K562 (cell line): ENCODE data around the gene PRMT6. TPM values are rescaled to one million over a fixed set of nuclear protein-coding genes. Genes with fewer than 3 reads are reported as not detected.

Source experiments
- ATAC-seq: fragments of 200-7000 bp; cut with Tn5 transposase; 3 replicates; pipeline ENCODE4 v1.9.1; 2020; ENCODE audit warnings: moderate library complexity
- BruUV-seq: library from RNA; stranded (reverse); fragments of 400-500 nt; replicated peaks from 2 replicates; lab custom pipeline; 2021; lab: Mats Ljungman, UMichigan
- CTCF ChIA-PET: fragments of 300-600 bp; formaldehyde crosslinking; extraction: SDS; loops from one replicate; lab custom pipeline; 2021; ENCODE audit warnings: low intra/inter-chr PET ratio; lab: Yijun Ruan, JAX
- POLR2A ChIA-PET: fragments of 300-600, 350-650 bp; sonication (Branson Sonifier 250); formaldehyde crosslinking; extraction: SDS; loops from one replicate; lab custom pipeline; 2021; ENCODE audit warnings: antibody characterized with exemption, inconsistent platforms; lab: Yijun Ruan, JAX
- DNase-seq, 4 experiments: peaks; one replicate each; pipeline versions ENCODE4 v3.0.0 to v3.0.0-alpha.2; 2011 to 2018; ENCODE audit warnings: low spot score in 3 of 4, mixed read lengths in 3 of 4; ENCODE audit errors: extremely low read depth in 1 of 4
- FAIRE-seq: peaks from 2 replicates; lab custom pipeline; 2011; peaks lifted over from hg19 to GRCh38; lab: Jason Lieb, UNC
- H2AFZ ChIP-seq: 2 replicates; pipeline ENCODE4 v1.6.0; 2011; ENCODE audit warnings: low read depth, low read length, control low read depth, inconsistent platforms
- H3K27ac ChIP-seq: fragments of 200-600 bp; 3 replicates; pipeline ENCODE4 v1.8.0; 2011; ENCODE audit warnings: low read depth, mild to moderate bottlenecking, control low read depth, inconsistent platforms, low read length, moderate library complexity, mixed read lengths; ENCODE audit errors: extremely low read depth
- H3K27me3 ChIP-seq, 2 experiments: fragments of 300-600 bp in 1 of 2; 2 replicates in 1 of 2; 3 replicates in 1 of 2; pipeline versions ENCODE4 v1.6.0 to v1.8.0; 2011; ENCODE audit warnings: inconsistent platforms in 2 of 2, low read length in 2 of 2, mild to moderate bottlenecking in 1 of 2, mixed read lengths in 1 of 2, moderate library complexity in 1 of 2; ENCODE audit not compliant: control insufficient read depth in 2 of 2, insufficient read depth in 2 of 2
- H3K36me3 ChIP-seq: fragments of 300-600 bp; 3 replicates; pipeline ENCODE4 v1.8.0; 2011; ENCODE audit warnings: mild to moderate bottlenecking, low read length, inconsistent platforms; ENCODE audit not compliant: control insufficient read depth, insufficient read depth
- H3K4me1 ChIP-seq, 2 experiments: fragments of 200-600 bp in 1 of 2; replicated peaks in 1 of 2; 2 replicates in 1 of 2; 3 replicates in 1 of 2; pipeline versions ENCODE4 v1.5.1 to v1.8.0; 2011; ENCODE audit warnings: inconsistent platforms in 2 of 2, low read length in 2 of 2, mild to moderate bottlenecking in 1 of 2, mixed read lengths in 1 of 2, moderate library complexity in 1 of 2; ENCODE audit not compliant: control insufficient read depth in 2 of 2, insufficient read depth in 2 of 2
- H3K4me2 ChIP-seq: 2 replicates; pipeline ENCODE4 v1.6.1; 2011; ENCODE audit warnings: low read length, control low read depth, inconsistent platforms, mixed read lengths; ENCODE audit not compliant: insufficient read depth
- H3K4me3 ChIP-seq: fragments of 200-600 bp; sonication (generic), shearing (Covaris generic); 2 replicates; pipeline ENCODE4 v1.5.1; 2016; ENCODE audit warnings: control low read depth, inconsistent platforms
- H3K79me2 ChIP-seq: fragments of 200-600 bp; 3 replicates; pipeline ENCODE4 v1.8.0; 2011; ENCODE audit warnings: low read length, inconsistent platforms; ENCODE audit not compliant: control insufficient read depth, insufficient read depth
- H3K9ac ChIP-seq, 2 experiments: 2 replicates each; pipeline versions ENCODE4 v1.6.0 to v1.6.1; 2011; ENCODE audit warnings: low read depth in 2 of 2, low read length in 2 of 2, control low read depth in 1 of 2, inconsistent platforms in 1 of 2, mild to moderate bottlenecking in 1 of 2, mixed read lengths in 1 of 2; ENCODE audit not compliant: insufficient read depth in 1 of 2
- H3K9me1 ChIP-seq: one replicate; pipeline ENCODE4 v1.6.0; 2011; ENCODE audit warnings: inconsistent platforms, mild to moderate bottlenecking, low read length, moderate library complexity; ENCODE audit not compliant: control insufficient read depth, insufficient read depth
- H3K9me3 ChIP-seq: replicated peaks from 2 replicates; pipeline ENCODE4 v1.5.1; 2011; ENCODE audit warnings: low read depth, low read length, inconsistent platforms; ENCODE audit not compliant: control insufficient read depth, insufficient read depth
- H4K20me1 ChIP-seq: replicated peaks from 2 replicates; pipeline ENCODE4 v1.6.1; 2011; ENCODE audit warnings: low read length, inconsistent platforms, mixed read lengths; ENCODE audit not compliant: control insufficient read depth, insufficient read depth
- ELF1 ChIP-seq: fragments of 200-800 bp; sonication (Bioruptor generic); IDR thresholded peaks from 2 replicates; pipeline ENCODE4 v1.6.1; 2016; ENCODE audit warnings: missing genetic modification characterization, missing compliant biosample characterization
- GATAD2B ChIP-seq: fragments of 450-650 bp; IDR thresholded peaks from 2 replicates; pipeline ENCODE4 v1.6.1; 2017; ENCODE audit warnings: mild to moderate bottlenecking, borderline replicate concordance
- GTF2E2 ChIP-seq: fragments of 200-800 bp; sonication (Bioruptor generic); IDR thresholded peaks from 2 replicates; pipeline ENCODE4 v1.6.1; 2016; ENCODE audit warnings: missing genetic modification characterization, missing compliant biosample characterization
- HNRNPH1 ChIP-seq: fragments of 200-400 bp; formaldehyde crosslinking; optimal IDR thresholded peaks from 2 replicates; pipeline ENCODE3; 2017; ENCODE audit warnings: low read depth, mild to moderate bottlenecking, low read length, moderate library complexity
- KLF16 ChIP-seq: IDR thresholded peaks from 2 replicates; pipeline ENCODE4 v1.6.1; 2016; ENCODE audit warnings: antibody characterized with exemption
- NCOR1 ChIP-seq: fragments of 450-650 bp; IDR thresholded peaks from 2 replicates; pipeline ENCODE4 v1.6.1; 2016; ENCODE audit warnings: mild to moderate bottlenecking, moderate library complexity
- XRCC5 ChIP-seq: fragments of 200-400 bp; formaldehyde crosslinking; IDR thresholded peaks from 2 replicates; pipeline ENCODE4 v1.6.1; 2017; ENCODE audit warnings: low read depth, mild to moderate bottlenecking, low read length
- ZNF354B ChIP-seq: fragments of 250-450 bp; sonication (Bioruptor Pico); IDR thresholded peaks from 2 replicates; pipeline ENCODE4 v1.4.0; 2020
- ZNF717 ChIP-seq: fragments of 250-450 bp; sonication (Bioruptor Pico); IDR thresholded peaks from 2 replicates; pipeline ENCODE4 v1.5.0; 2021
- ZNF77 ChIP-seq: fragments of 250-450 bp; sonication (Bioruptor Pico); IDR thresholded peaks from 2 replicates; pipeline ENCODE4 v1.5.0; 2020
- WGBS: fragments of 100-300 bp; shearing (Covaris generic); methylation state at CpG from one replicate; pipeline ENCODE4 v1.1.6; 2016; ENCODE audit warnings: low coverage, mixed read lengths; ENCODE audit not compliant: insufficient coverage; ENCODE audit errors: missing lambda C conversion rate; 5-methylcytosine and 5-hydroxymethylcytosine counted together
- in situ Hi-C: fragments of 300-500 bp; cut with MboI; formaldehyde crosslinking; loops from 4 replicates; pipeline ENCODE4 v1.15.0; 2018; ENCODE audit warnings: inconsistent platforms, mixed read lengths
- intact Hi-C: fragments of 100-400 bp; cut with micrococcal nuclease; formaldehyde crosslinking; loops from 2 replicates; pipeline ENCODE4 v1.14.2; 2022
- polyA plus RNA-seq, 8 experiments: library from polyadenylated mRNA; depleted of rRNA in 4 of 8; stranded (reverse) in 5 of 8; unstranded in 3 of 8; fragments of >200 nt; fragmentation: Nextera tagmentation in 2 of 8; fragmentation: Illumina TruSeq in 1 of 8; extraction: Ambion mirVana in 2 of 8; extraction: Trizol in 1 of 8; gene quantifications; 2 replicates each; pipeline versions ENCODE4 v1.2.1 to v1.2.3, GENCODE V29; 2011 to 2014; ENCODE audit warnings: inconsistent platforms in 1 of 8, missing spikeins in 1 of 8
- total RNA-seq, 7 experiments: library from RNA; depleted of rRNA in 6 of 7; stranded (reverse); fragments of >200 nt in 6 of 7; fragmentation: Illumina TruSeq in 2 of 7; extraction: Trizol in 2 of 7; gene quantifications; 2 replicates each; pipeline versions ENCODE4 v1.2.1 to v1.2.3, GENCODE V29; 2011 to 2021; ENCODE audit warnings: low replicate concordance in 1 of 7
- TF ChIP-seq, protein P1 (sequence below): fragments of 250-450 bp; sonication (Bioruptor Pico); IDR thresholded peaks from 2 replicates; pipeline ENCODE4 v1.8.0; 2021; ENCODE audit warnings: mild to moderate bottlenecking, moderate library complexity
- TF ChIP-seq, protein P2 (sequence below): fragments of 250-450 bp; sonication (Bioruptor Pico); IDR thresholded peaks from 2 replicates; pipeline ENCODE4 v1.5.0; 2021; ENCODE audit warnings: mild to moderate bottlenecking, borderline replicate concordance

Gene PRMT6
- total and polyA plus RNA-seq, 9 of the 15 experiments (the other 6 are each of a cell fraction or from before 2014, with no cell fraction given): 6.1 to 36.9 (median 29.4) TPM

DNA sequence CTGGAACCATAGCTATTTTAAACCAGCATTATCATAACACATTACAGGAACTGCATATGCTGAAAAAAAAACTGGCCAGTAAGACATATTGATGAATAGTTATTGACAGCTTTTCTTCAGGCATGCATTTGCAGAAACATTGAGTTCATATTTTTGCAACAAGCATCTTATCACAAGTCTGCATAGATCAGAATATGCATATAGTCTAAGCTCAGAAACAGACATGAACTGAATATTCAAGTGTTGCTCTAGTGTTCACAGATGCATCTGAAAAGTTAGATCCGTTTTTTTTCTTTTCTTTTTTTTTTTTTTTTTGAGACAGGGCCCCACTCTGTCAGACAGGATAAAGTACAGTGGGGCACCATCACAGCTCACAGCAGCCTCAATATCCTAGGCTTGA, 22.8 kb downstream of the PRMT6 start:
- FAIRE-seq (no peak), DNase-seq (no peak), ATAC-seq (no peak)
- Histone ChIP-seq H3K4me3 (no peak overlapping the region), H4K20me1 (no peaks in the 10 kb centered on the region), H2AFZ (no peak overlapping the region), H3K27ac (no peak overlapping the region), H3K4me1 (no peaks in the 10 kb centered on the region), H3K4me2 (no peak overlapping the region), H3K9ac (no peak overlapping the region), H3K9me1 (no peaks in the 10 kb centered on the region), H3K9me3 (no peaks in the 10 kb centered on the region)
- in situ Hi-C loops (no loop called here), intact Hi-C loops (no loop called here)
- ChIA-PET CTCF (no interaction called here), POLR2A (interaction anchor here (0.6 to 0.9 kb wide), 2 partner anchors 8 to 11 kb away, joined by 3 read pairs; no protein-coding TSS in a partner anchor)
- WGBS: 0% methylated on average over 1 of the region's 1 CpG
- BruUV-seq: no TSS peak
- no peak for TF ChIP-seq GTF2E2 (tag)
- no peak for TF ChIP-seq HNRNPH1
- TF ChIP-seq GATAD2B: no peak
- no peak for TF ChIP-seq XRCC5
- TF ChIP-seq ZNF354B (CRISPR knock-in tag): no peak
- TF ChIP-seq ZNF717: no peak
- TF ChIP-seq, all 486 proteins: peak for 0
- no peaks in the 10 kb centered on the region for H3K79me2 ChIP-seq
- H3K27me3 ChIP-seq: no peaks in the 10 kb centered on the region
- H3K36me3 ChIP-seq: no peaks in the 10 kb centered on the region

DNA sequence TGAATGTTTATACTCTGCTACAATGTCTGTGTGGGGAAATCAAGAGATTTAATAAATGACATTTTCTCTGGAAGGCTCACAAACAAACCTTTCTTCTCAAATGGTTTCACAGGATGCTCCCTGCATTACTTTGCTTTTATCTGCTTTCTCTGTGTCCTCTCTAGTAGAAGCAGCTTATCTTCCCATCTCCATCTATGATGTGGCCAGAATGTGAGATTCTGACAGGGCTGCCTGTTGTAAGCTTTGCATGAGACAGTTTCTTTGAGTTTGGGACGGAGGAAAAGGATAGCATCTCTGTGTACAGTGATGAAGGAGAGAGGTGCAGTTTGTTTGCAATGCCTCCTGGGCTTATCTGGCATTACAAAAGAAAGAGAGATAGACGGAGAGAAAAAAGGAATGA, 24.6 kb downstream of the PRMT6 start:
- H4K20me1 ChIP-seq: no peaks in the 10 kb centered on the region
- TF ChIP-seq, protein P1, sequence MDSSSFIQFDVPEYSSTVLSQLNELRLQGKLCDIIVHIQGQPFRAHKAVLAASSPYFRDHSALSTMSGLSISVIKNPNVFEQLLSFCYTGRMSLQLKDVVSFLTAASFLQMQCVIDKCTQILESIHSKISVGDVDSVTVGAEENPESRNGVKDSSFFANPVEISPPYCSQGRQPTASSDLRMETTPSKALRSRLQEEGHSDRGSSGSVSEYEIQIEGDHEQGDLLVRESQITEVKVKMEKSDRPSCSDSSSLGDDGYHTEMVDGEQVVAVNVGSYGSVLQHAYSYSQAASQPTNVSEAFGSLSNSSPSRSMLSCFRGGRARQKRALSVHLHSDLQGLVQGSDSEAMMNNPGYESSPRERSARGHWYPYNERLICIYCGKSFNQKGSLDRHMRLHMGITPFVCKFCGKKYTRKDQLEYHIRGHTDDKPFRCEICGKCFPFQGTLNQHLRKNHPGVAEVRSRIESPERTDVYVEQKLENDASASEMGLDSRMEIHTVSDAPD (CRISPR knock-in tag): no peak
- no peak for TF ChIP-seq KLF16
- no peak for TF ChIP-seq ZNF77 (CRISPR knock-in tag)
- TF ChIP-seq HNRNPH1: no peak
- no peak for TF ChIP-seq ELF1
- TF ChIP-seq, protein P2, sequence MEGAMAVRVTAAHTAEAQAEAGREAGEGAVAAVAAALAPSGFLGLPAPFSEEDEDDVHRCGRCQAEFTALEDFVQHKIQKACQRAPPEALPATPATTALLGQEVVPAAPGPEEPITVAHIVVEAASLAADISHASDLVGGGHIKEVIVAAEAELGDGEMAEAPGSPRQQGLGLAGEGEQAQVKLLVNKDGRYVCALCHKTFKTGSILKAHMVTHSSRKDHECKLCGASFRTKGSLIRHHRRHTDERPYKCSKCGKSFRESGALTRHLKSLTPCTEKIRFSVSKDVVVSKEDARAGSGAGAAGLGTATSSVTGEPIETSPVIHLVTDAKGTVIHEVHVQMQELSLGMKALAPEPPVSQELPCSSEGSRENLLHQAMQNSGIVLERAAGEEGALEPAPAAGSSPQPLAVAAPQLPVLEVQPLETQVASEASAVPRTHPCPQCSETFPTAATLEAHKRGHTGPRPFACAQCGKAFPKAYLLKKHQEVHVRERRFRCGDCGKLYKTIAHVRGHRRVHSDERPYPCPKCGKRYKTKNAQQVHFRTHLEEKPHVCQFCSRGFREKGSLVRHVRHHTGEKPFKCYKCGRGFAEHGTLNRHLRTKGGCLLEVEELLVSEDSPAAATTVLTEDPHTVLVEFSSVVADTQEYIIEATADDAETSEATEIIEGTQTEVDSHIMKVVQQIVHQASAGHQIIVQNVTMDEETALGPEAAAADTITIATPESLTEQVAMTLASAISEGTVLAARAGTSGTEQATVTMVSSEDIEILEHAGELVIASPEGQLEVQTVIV: no peak
- no peak for TF ChIP-seq NCOR1

More for the DNA sequence above, 24.6 kb downstream of the PRMT6 start:
- Histone ChIP-seq H3K79me2 (no peaks in the 10 kb centered on the region), H3K27me3 (no peaks in the 10 kb centered on the region), H2AFZ (no peak overlapping the region), H3K4me3 (no peak overlapping the region), H3K9ac (no peak overlapping the region), H3K36me3 (no peaks in the 10 kb centered on the region), H3K4me2 (no peak overlapping the region), H3K27ac (no peak overlapping the region), H3K4me1 (no peaks in the 10 kb centered on the region), H3K9me3 (no peaks in the 10 kb centered on the region), H3K9me1 (no peaks in the 10 kb centered on the region)
- DNase-seq: no peak
- CTCF ChIA-PET: no interaction called here
- 0% methylated on average over 2 of the region's 2 CpGs for WGBS
- in situ Hi-C loops: no loop called here
- no TSS peak for BruUV-seq
- no peak for ATAC-seq
- POLR2A ChIA-PET: no interaction called here
- intact Hi-C loops: no loop called here
- FAIRE-seq: no peak
